Activated naive CD4-positive, alpha-beta T cell treated with anti-CD3 and anti-CD28 coated beads, Interleukin-2, amount 50 U/mL, for 72 hours (primary cell): ENCODE results near the gene OR2F1. TPM values are rescaled to one million over a fixed set of nuclear protein-coding genes. Genes with fewer than 3 reads are reported as not detected.

Source experiments
- ATAC-seq, 2 donors: fragments of 150-1000 bp; cut with Tn5 transposase; 2 replicates each; pipeline ENCODE4 v1.10.0; 2021; ENCODE audit warnings: mild to moderate bottlenecking in 2 of 2, moderate library complexity in 2 of 2
- DNase-seq, 2 donors: peaks; one replicate each; pipeline ENCODE4 v3.0.0; 2021 to 2022; ENCODE audit warnings: low spot score in 2 of 2
- H3K27ac Mint-ChIP-seq, 2 donors: one replicate each; pipeline ENCODE4 v1.8.0; 2022; ENCODE audit warnings: mild to moderate bottlenecking in 2 of 2, mixed read lengths in 2 of 2
- H3K36me3 Mint-ChIP-seq, 2 donors: one replicate each; pipeline ENCODE4 v1.8.0; 2022; ENCODE audit warnings: mixed read lengths in 2 of 2
- H3K9me3 Mint-ChIP-seq, 2 donors: one replicate each; pipeline ENCODE4 v1.8.0; 2022; ENCODE audit warnings: mixed read lengths in 2 of 2
- total RNA-seq, 2 donors: library from RNA; stranded (reverse); gene quantifications; one replicate each; pipeline ENCODE4 v1.2.3, GENCODE V29; 2022

The OR2F1 gene
- total RNA-seq, 2 donors from 2014 or later, result not detected

GRCh38 chr7:143938379-143939243 is 16.0 kb upstream of the OR2F1 start:
- DNase-seq, result no peak
- no peak overlapping the region for H3K27ac Mint-ChIP-seq
- H3K9me3 Mint-ChIP-seq, result no peaks in the 10 kb centered on the region
- ATAC-seq, result no peak
- H3K36me3 Mint-ChIP-seq, result peaks cover 2 to 7% of the 10 kb centered on the region in 2 donors

DNA sequence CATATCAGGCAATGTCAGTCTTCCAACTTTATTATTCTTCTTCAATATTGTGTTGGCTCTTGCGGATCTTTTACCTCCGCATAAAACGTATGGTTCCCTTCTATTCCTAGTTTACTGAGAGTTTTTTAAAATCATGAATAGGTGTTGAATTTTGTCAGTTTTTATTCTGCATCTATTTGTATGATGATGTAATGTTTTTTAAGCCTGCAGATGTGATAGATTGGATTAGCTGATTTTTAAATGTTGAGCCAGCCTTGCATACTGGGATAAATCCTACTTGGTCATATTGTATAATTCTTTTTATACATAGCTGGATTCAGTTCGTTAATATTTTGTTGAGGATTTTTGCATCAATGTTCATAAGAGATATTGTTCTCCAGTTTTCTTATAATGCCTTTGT is 9.2 kb upstream of the OR2F1 start:
- no peak overlapping the region for H3K27ac Mint-ChIP-seq
- no peak for ATAC-seq

DNA sequence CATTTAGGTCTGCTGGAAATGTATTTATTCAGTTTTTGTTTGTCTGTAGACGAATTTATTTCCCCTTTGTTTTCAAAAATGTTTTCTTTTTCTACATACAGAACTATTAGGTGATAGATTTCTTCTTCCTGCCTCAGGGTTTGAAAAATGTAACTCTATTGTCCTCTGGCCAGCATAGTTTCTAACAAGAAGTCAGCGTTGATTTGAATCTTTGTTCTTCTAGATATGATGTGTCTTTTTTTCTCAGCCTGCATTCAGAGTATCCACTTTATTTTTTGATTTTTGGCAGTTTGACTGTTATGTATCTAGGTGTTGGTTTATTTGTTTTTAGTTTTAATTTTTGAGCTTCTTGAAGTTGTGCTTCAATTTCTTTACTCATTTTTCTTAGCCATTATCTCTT is 7.5 kb upstream of the OR2F1 start:
- Mint-ChIP-seq H3K9me3 (no peaks in the 10 kb centered on the region), H3K27ac (no peak overlapping the region), H3K36me3 (no peaks in the 10 kb centered on the region)
- ATAC-seq (no peak), DNase-seq (no peak)

More for the DNA sequence above, 9.2 kb upstream of the OR2F1 start:
- no peaks in the 10 kb centered on the region for H3K9me3 Mint-ChIP-seq
- H3K36me3 Mint-ChIP-seq, result no peaks in the 10 kb centered on the region
- DNase-seq, result no peak

- ATAC-seq, result no peak
- H3K27ac Mint-ChIP-seq, result no peak overlapping the region
- no peaks in the 10 kb centered on the region for H3K36me3 Mint-ChIP-seq
- DNase-seq, result no peak
- no peaks in the 10 kb centered on the region for H3K9me3 Mint-ChIP-seq
Measured at GRCh38 chr7:143948733-143949132, 5.9 kb upstream of the OR2F1 start.

GRCh38 chr7:143953421-143953820 is 1.2 kb upstream of the OR2F1 start:
- no peaks in the 10 kb centered on the region for H3K36me3 Mint-ChIP-seq
- DNase-seq, result no peak
- H3K27ac Mint-ChIP-seq, result no peak overlapping the region
- ATAC-seq, result no peak
- no peaks in the 10 kb centered on the region for H3K9me3 Mint-ChIP-seq

DNA sequence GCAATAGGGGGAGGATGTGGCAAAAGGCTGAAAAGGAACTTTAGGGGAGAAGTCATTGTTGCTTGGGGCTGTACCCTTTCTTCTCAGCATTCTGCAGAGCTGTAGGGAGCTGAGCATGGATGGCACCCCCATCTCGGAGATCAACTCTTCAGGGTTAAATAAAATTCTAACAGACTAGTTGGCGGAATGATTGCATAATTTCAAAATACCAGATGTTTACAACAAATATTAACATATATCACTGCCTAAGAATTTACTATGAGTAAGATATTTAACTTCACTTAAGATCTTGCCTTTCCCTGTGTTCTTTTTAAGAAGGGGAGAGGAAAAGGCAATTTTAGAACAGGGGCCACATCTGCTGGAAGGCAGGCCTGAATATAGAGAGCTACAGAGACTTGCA is 509 bp upstream of the OR2F1 start:
- ATAC-seq (no peak), DNase-seq (no peak)
- Mint-ChIP-seq H3K36me3 (no peaks in the 10 kb centered on the region), H3K9me3 (no peaks in the 10 kb centered on the region), H3K27ac (no peak overlapping the region)

DNA sequence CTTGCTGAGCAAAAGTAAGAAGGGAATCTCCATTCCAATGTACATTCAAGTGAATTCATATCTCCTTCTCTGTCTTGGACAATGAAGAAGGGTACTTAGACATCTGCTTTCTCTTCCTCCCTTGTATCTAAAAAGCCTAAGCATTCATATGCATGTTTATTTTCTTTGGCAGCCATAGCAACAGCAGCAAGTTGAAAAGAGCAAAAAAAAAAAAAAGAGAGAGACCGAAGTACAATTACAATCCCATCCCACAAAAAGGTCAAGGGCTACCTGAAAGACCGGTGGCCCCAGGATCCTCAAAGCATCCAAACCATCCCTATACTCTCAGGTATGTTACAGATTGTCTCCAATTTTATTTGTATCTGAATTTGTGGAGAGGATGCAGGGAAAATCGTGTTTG is 4.1 kb downstream of the OR2F1 start:
- Mint-ChIP-seq H3K27ac (peak overlapping the region in 1 of 2 donors; percentile 8), H3K36me3 (no peaks in the 10 kb centered on the region), H3K9me3 (no peaks in the 10 kb centered on the region)
- ATAC-seq (no peak), DNase-seq (no peak)

DNA sequence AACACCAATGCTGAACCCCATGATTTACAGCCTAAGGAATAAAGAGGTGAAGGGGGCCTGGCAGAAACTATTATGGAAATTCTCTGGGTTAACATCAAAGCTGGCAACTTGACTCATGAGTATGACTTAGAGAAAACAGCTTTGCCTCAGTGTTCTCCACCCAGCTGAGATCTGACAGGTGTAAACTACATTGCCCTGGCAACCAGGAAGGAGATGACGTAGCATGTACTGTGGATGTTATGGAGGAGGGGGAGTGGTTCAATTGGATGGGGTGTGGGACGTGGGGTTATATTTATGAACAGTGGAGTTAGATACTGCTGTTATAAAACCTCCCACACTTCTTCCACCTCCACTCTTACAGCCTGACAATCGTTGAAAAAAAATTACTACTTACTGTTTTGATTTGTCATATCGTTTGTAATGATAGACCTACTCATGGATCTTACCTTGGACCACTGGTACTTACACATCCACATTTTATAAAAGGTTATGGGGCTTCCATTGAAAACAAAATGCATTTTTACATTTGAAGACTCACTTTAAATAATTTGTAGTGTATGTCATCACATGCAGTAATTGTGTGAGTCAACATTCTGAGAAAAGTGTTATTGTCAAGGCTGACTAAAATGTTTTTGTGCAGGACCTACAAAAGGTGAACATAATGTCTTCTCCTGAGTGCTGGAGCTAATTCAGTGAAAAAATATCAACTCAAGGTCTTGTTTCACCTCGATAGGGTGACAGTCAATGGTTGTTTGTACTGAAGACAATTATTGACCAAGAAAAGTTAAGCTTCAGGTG is 6.4 kb downstream of the OR2F1 start:
- no peak for DNase-seq
- H3K36me3 Mint-ChIP-seq, result no peaks in the 10 kb centered on the region
- H3K27ac Mint-ChIP-seq, result no peak overlapping the region
- no peaks in the 10 kb centered on the region for H3K9me3 Mint-ChIP-seq
- ATAC-seq, result peak in 1 of 2 donors; percentile 57

DNA sequence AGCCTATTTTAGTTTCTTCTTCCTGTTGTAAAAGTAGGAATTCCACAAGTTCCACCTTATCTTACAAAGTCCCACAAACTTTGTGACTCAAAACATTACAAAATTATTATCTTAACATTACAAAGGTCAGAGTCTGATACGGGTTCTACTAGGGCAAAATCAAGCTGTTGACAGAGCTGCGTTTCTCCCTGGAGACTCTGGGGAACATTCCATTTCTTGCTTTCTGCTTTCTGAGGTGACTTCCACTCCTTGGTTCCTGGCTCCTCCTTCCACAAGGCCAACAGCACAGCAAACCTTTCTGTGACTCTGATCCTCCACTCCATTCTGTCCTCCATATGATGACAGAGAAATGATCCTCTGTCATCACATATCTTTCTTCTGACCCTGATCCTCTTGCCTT is 10.6 kb downstream of the OR2F1 start:
- no peaks in the 10 kb centered on the region for H3K9me3 Mint-ChIP-seq
- no peak overlapping the region for H3K27ac Mint-ChIP-seq
- H3K36me3 Mint-ChIP-seq, result no peaks in the 10 kb centered on the region
- DNase-seq (no peak), ATAC-seq (no peak)

DNA sequence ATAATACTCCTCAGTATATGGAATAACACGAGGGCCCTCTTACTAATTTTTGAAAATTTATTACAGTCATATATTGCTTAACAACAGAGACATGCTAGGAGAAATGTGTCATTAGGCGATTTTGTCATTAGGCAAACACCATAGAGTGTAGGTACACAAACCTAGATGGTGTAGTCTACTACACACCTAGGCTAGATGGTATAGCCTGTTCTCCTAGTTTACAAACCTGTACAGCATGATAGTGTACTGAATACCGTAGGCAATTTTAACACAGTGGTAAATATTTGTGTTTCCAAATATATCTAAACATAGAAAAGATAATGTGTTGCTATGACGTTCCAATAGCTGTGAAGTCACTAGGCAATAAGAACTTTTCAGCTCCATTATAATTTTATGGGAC is 12.8 kb downstream of the OR2F1 start:
- Mint-ChIP-seq H3K36me3 (no peaks in the 10 kb centered on the region), H3K9me3 (no peaks in the 10 kb centered on the region), H3K27ac (no peak overlapping the region)
- DNase-seq (no peak), ATAC-seq (no peak)

GRCh38 chr7:143973870-143974416 is 19.3 kb downstream of the OR2F1 start:
- ATAC-seq (no peak), DNase-seq (no peak)
- Mint-ChIP-seq H3K9me3 (no peaks in the 10 kb centered on the region), H3K36me3 (no peaks in the 10 kb centered on the region), H3K27ac (no peak overlapping the region)

GRCh38 chr7:143974459-143974858 is 19.8 kb downstream of the OR2F1 start:
- Mint-ChIP-seq H3K36me3 (no peaks in the 10 kb centered on the region), H3K9me3 (no peaks in the 10 kb centered on the region), H3K27ac (no peak overlapping the region)
- ATAC-seq (no peak), DNase-seq (no peak)

DNA sequence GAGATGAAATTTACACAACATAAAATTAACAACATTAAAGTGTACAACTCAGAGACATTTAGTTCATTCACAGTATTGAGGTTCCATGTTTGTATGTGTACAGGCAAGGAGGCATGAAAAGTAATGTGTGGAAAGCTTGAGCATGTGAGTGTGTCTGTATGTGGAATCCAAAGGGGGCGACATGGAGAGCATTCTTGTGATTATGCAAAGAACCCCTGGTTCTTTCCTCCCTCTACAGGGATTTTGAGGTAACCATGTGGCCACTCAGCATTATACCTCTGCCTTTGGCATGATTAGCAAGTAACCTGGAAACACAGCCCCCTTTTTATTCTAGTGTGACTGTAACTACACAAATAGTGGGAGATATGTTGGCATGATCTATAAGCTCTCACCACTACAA is 21.0 kb downstream of the OR2F1 start:
- Mint-ChIP-seq H3K36me3 (no peaks in the 10 kb centered on the region), H3K27ac (no peak overlapping the region), H3K9me3 (no peaks in the 10 kb centered on the region)
- no peak for DNase-seq
- ATAC-seq, result peak in 1 of 2 donors; percentile 37

- ATAC-seq, result no peak
- H3K27ac Mint-ChIP-seq, result no peak overlapping the region
- no peaks in the 10 kb centered on the region for H3K36me3 Mint-ChIP-seq
- no peaks in the 10 kb centered on the region for H3K9me3 Mint-ChIP-seq
- no peak for DNase-seq
Measured at GRCh38 chr7:143978585-143978984, 23.9 kb downstream of the OR2F1 start.

DNA sequence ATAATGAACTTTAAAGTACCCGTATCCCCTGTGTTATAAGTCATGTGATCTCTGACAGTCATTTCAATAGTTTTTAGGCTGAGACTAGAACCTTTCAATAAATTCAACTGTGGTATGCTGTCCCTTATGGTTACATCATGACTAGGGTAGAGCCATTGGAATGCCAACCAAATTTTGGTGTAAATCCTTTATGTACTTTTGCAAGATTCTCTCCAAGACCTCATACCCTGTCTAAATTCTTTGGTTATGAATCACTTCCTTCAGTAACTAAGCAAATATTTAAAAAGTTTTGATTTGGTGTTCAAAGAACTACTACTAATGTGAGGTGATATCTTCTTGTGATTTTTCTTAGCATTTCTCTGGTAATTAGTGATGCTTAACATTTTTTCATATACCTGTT is 24.7 kb downstream of the OR2F1 start:
- ATAC-seq (no peak), DNase-seq (no peak)
- Mint-ChIP-seq H3K27ac (no peak overlapping the region), H3K9me3 (no peaks in the 10 kb centered on the region), H3K36me3 (no peaks in the 10 kb centered on the region)

DNA sequence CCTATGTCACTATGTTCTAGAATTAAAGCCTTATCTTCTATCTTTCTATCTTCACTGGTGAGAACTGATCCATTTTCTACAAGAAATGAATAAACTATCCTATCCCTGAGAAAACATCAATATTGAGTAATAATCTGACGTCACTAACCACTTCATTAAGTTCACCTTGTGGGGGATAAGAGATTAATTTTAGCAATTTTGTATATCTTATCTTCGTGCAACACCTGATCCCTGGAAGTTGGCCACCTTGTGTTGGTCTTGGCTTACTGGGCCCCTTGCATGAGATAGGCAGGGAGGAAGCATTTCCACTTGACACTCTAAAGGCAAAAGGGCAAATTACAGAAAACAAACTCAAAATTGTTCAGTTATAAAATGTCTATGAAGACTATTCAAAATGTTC is 25.4 kb downstream of the OR2F1 start:
- ATAC-seq, result no peak
- Mint-ChIP-seq H3K36me3 (no peaks in the 10 kb centered on the region), H3K27ac (no peak overlapping the region), H3K9me3 (no peaks in the 10 kb centered on the region)
- no peak for DNase-seq

GRCh38 chr7:143980746-143981510 is 26.3 kb downstream of the OR2F1 start:
- no peaks in the 10 kb centered on the region for H3K36me3 Mint-ChIP-seq
- no peak overlapping the region for H3K27ac Mint-ChIP-seq
- no peak for DNase-seq
- ATAC-seq, result no peak
- H3K9me3 Mint-ChIP-seq, result peaks cover 0 to under 1% of the 10 kb centered on the region in 2 donors
